ENCODE data around the gene LPCAT2. TPM values are rescaled to one million over a fixed set of nuclear protein-coding genes. Genes with fewer than 3 reads are reported as not detected.

Gene LPCAT2
- total and polyA plus RNA-seq, 2 donors (not counting 1 experiment from before 2014, with no cell fraction given): 0.15 to 0.59 TPM

- H3K9me3 ChIP-seq (ENCODE audit: control extremely low read depth in 1 of 3, control insufficient read depth in 2 of 3, insufficient read depth in 1 of 3, low read length in 2 of 3): no peaks in the 10 kb centered on the region
- H3K9me3 Mint-ChIP-seq (ENCODE audit: insufficient read depth): no peaks in the 10 kb centered on the region
- H3K9ac ChIP-seq (ENCODE audit: low read length): no peak overlapping the region
- H3K4me1 ChIP-seq (ENCODE audit: control insufficient read depth in 2 of 2, insufficient read depth in 2 of 2, low read length in 2 of 2): no peaks in the 10 kb centered on the region
- no peak overlapping the region for H3K4me3 ChIP-seq (ENCODE audit: control extremely low read depth in 1 of 5, extremely low read depth in 1 of 5, insufficient read depth in 1 of 5, low read depth in 2 of 5, low read length in 4 of 5)
- no peaks in the 10 kb centered on the region for H3K36me3 ChIP-seq (replicated peaks in 1 of 2; ENCODE audit: control extremely low read depth in 1 of 2, control insufficient read depth in 1 of 2, extremely low read depth in 1 of 2, insufficient read depth in 2 of 2, low read length in 1 of 2)
- H3K4me1 Mint-ChIP-seq: no peaks in the 10 kb centered on the region
- no peak overlapping the region for H3K4me3 Mint-ChIP-seq
- no peak overlapping the region for H3K27ac Mint-ChIP-seq
- TF ChIP-seq CTCF (IDR thresholded peaks at IDR 0.05) (no peak), EZH2 (IDR thresholded peaks at IDR 0.05; ENCODE audit: borderline replicate concordance, insufficient read depth, low read depth, low read length, poor library complexity, severe bottlenecking) (no peak)
- no peak overlapping the region for H3K4me2 ChIP-seq (replicated peaks; ENCODE audit: low read depth, low read length, poor library complexity, severe bottlenecking)
- peaks cover 19% of the 10 kb centered on the region for H3K27me3 Mint-ChIP-seq
- intact Hi-C loops (cut with micrococcal nuclease): no loop called here
- H3K79me2 ChIP-seq (ENCODE audit: control insufficient read depth, insufficient read depth, low read length): no peaks in the 10 kb centered on the region
- ATAC-seq (ENCODE audit: low read depth) (no peak), DNase-seq (no peak)
- 56% methylated on average over 1 of the region's 3 CpGs for WGBS (ENCODE audit: insufficient coverage)
- no peaks in the 10 kb centered on the region for H3K27me3 ChIP-seq (replicated peaks in 1 of 4; ENCODE audit: control extremely low read depth in 1 of 4, control insufficient read depth in 3 of 4, insufficient read depth in 4 of 4, low read length in 3 of 4)
- H4K20me1 ChIP-seq (ENCODE audit: control insufficient read depth, insufficient read depth, low read length, poor library complexity, severe bottlenecking): no peaks in the 10 kb centered on the region
- ChIA-PET POLR2A (no interaction called here), CTCF (interaction anchor here (1.4 kb wide), 1 partner anchor 34 kb away, joined by 4 read pairs; no protein-coding TSS in a partner anchor)
- no peak overlapping the region for H3K27ac ChIP-seq (ENCODE audit: low read length in 2 of 2)
- no peak overlapping the region for H2AFZ ChIP-seq (ENCODE audit: insufficient read depth, low read depth, low read length, poor library complexity, severe bottlenecking)
Observed at GRCh38 chr16:55499281-55499680, 9.6 kb upstream of the LPCAT2 start.

DNA sequence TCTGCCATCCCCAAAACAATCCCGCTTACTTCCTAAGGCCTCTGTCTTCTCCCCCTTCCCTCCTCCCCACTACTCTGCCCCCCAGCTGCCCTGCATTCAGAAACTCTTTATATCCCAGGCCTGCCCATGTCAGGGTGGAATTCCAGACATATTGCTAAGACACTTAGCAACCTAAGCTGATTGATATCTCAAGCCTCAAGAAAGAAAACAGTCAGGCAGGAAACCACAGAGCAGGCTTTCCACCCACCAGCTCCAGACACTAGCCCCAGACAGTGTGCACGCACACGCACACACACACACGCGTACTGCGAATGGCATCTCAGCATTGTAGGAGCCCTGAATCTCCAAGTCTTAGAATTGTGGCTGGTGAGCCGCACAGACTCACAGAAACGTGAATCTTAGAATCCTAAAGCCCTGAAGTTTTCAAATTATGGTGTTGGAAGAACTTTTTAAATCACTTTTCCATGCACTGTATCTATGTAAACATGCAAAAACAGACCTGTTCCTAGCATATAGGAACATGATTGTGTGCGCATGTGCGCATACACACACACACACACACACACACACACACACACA lies 8.8 kb upstream of the LPCAT2 start:
- Mint-ChIP-seq H3K4me1 (no peaks in the 10 kb centered on the region), H3K27ac (no peak overlapping the region), H3K27me3 (peaks cover 19% of the 10 kb centered on the region), H3K9me3 (ENCODE audit: insufficient read depth) (no peaks in the 10 kb centered on the region), H3K4me3 (no peak overlapping the region)
- TF ChIP-seq EZH2 (IDR thresholded peaks at IDR 0.05; ENCODE audit: borderline replicate concordance, insufficient read depth, low read depth, low read length, poor library complexity, severe bottlenecking) (no peak), CTCF (IDR thresholded peaks at IDR 0.05) (no peak)
- CTCF ChIA-PET: interaction anchor here (0.7 to 1.4 kb wide), 2 partner anchors 13 to 35 kb away, joined by 3 to 4 read pairs; no protein-coding TSS in a partner anchor
- Histone ChIP-seq H4K20me1 (ENCODE audit: control insufficient read depth, insufficient read depth, low read length, poor library complexity, severe bottlenecking) (no peaks in the 10 kb centered on the region), H3K4me2 (replicated peaks; ENCODE audit: low read depth, low read length, poor library complexity, severe bottlenecking) (no peak overlapping the region), H3K36me3 (replicated peaks in 1 of 2; ENCODE audit: control extremely low read depth in 1 of 2, control insufficient read depth in 1 of 2, extremely low read depth in 1 of 2, insufficient read depth in 2 of 2, low read length in 1 of 2) (no peaks in the 10 kb centered on the region), H3K27me3 (replicated peaks in 1 of 4; ENCODE audit: control extremely low read depth in 1 of 4, control insufficient read depth in 3 of 4, insufficient read depth in 4 of 4, low read length in 3 of 4) (no peaks in the 10 kb centered on the region), H3K27ac (ENCODE audit: low read length in 2 of 2) (no peak overlapping the region), H3K9ac (ENCODE audit: low read length) (no peak overlapping the region), H3K79me2 (ENCODE audit: control insufficient read depth, insufficient read depth, low read length) (no peaks in the 10 kb centered on the region), H3K4me1 (ENCODE audit: control insufficient read depth in 2 of 2, insufficient read depth in 2 of 2, low read length in 2 of 2) (no peaks in the 10 kb centered on the region), H3K4me3 (ENCODE audit: control extremely low read depth in 1 of 5, extremely low read depth in 1 of 5, insufficient read depth in 1 of 5, low read depth in 2 of 5, low read length in 4 of 5) (no peak overlapping the region), H3K9me3 (ENCODE audit: control extremely low read depth in 1 of 3, control insufficient read depth in 2 of 3, insufficient read depth in 1 of 3, low read length in 2 of 3) (no peaks in the 10 kb centered on the region), H2AFZ (ENCODE audit: insufficient read depth, low read depth, low read length, poor library complexity, severe bottlenecking) (no peak overlapping the region)
- no peak for DNase-seq
- 73% methylated on average over 3 of the region's 10 CpGs for WGBS (ENCODE audit: insufficient coverage)
- POLR2A ChIA-PET: no interaction called here
- no peak for ATAC-seq (ENCODE audit: low read depth)
- intact Hi-C loops (cut with micrococcal nuclease): no loop called here

Measured in B cell (primary cell).